Thyroid gland (tissue), 4 donors: Measurements from ENCODE around the gene ADGRE3. TPM values are rescaled to one million over a fixed set of nuclear protein-coding genes. Genes with fewer than 3 reads are reported as not detected.

Experiments used
- DNase-seq, 2 donors: peaks; one replicate each; pipeline ENCODE4 v3.0.0-alpha.2; 2019
- H3K27ac ChIP-seq, 3 donors: fragments of 200-600 bp; sonication (generic); 1 replicate in 2 of 3; 2 replicates in 1 of 3; pipeline ENCODE4 v1.5.1; 2016 to 2019; ENCODE audit warnings: mild to moderate bottlenecking in 1 of 3, moderate library complexity in 1 of 3
- H3K27me3 ChIP-seq: fragments of 200-600 bp; sonication (generic); one replicate; pipeline ENCODE4 v1.5.1; 2019
- H3K36me3 ChIP-seq, 2 donors: fragments of 200-600 bp; sonication (generic); one replicate each; pipeline ENCODE4 v1.5.1; 2016 to 2019
- H3K4me1 ChIP-seq, 2 donors: fragments of 200-600 bp; sonication (generic); one replicate each; pipeline ENCODE4 v1.5.1; 2017 to 2019
- H3K4me3 ChIP-seq, 3 donors: fragments of 200-600 bp; sonication (generic); replicated peaks in 1 of 3; 1 replicate in 2 of 3; 2 replicates in 1 of 3; pipeline ENCODE4 v1.5.1; 2016; ENCODE audit warnings: mild to moderate bottlenecking in 1 of 3
- H3K9me3 ChIP-seq: fragments of 200-600 bp; sonication (generic); one replicate; pipeline ENCODE4 v1.5.1; 2017
- POLR2A ChIP-seq, 2 donors: fragments of 450-650 bp; IDR thresholded peaks; one replicate each; pipeline ENCODE4 v1.6.1; 2017; ENCODE audit warnings: antibody characterized with exemption in 2 of 2, mild to moderate bottlenecking in 2 of 2, moderate library complexity in 1 of 2
- WGBS, 2 donors: methylation state at CpG; one replicate each; pipeline ENCODE4 v1.1.5; 2017; 5-methylcytosine and 5-hydroxymethylcytosine counted together
- intact Hi-C: fragments of 100-400 bp; cut with DNase I; formaldehyde crosslinking; loops from one replicate; pipeline ENCODE4 v1.15.1; 2023
- total RNA-seq, 4 donors: library from RNA; depleted of rRNA; stranded (reverse); fragments of >200 nt; gene quantifications; one replicate each; pipeline ENCODE4 v1.2.3, GENCODE V29; 2016
- TF ChIP-seq, protein P1 (sequence below), 6 experiments: fragments of 200-600 bp in 3 of 6; fragments of 450-650 bp in 3 of 6; sonication (generic) in 3 of 6; IDR thresholded peaks; one replicate each; pipeline ENCODE4 v1.5.1; 2016 to 2019; ENCODE audit warnings: antibody characterized with exemption in 6 of 6, mild to moderate bottlenecking in 2 of 6, inconsistent platforms in 1 of 6, moderate library complexity in 1 of 6

ADGRE3 gene
- total RNA-seq, 4 donors from 2014 or later = 0.24 TPM; not detected in 3

GRCh38 chr19:14715841-14716240, 41.2 kb upstream of the ADGRE3 start:
- no peaks in the 10 kb centered on the region for H3K4me1 ChIP-seq
- H3K36me3 ChIP-seq = peaks cover 63 to 64% of the 10 kb centered on the region in 2 donors
- H3K27ac ChIP-seq = no peak overlapping the region
- intact Hi-C loops = no loop called here
- H3K4me3 ChIP-seq = no peak overlapping the region
- no peak for TF ChIP-seq POLR2A (IDR thresholded peaks at IDR 0.05)
- TF ChIP-seq, protein P1, sequence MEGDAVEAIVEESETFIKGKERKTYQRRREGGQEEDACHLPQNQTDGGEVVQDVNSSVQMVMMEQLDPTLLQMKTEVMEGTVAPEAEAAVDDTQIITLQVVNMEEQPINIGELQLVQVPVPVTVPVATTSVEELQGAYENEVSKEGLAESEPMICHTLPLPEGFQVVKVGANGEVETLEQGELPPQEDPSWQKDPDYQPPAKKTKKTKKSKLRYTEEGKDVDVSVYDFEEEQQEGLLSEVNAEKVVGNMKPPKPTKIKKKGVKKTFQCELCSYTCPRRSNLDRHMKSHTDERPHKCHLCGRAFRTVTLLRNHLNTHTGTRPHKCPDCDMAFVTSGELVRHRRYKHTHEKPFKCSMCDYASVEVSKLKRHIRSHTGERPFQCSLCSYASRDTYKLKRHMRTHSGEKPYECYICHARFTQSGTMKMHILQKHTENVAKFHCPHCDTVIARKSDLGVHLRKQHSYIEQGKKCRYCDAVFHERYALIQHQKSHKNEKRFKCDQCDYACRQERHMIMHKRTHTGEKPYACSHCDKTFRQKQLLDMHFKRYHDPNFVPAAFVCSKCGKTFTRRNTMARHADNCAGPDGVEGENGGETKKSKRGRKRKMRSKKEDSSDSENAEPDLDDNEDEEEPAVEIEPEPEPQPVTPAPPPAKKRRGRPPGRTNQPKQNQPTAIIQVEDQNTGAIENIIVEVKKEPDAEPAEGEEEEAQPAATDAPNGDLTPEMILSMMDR (IDR thresholded peaks at IDR 0.05) = no peak
- 98 to 100% methylated on average over 4 of the region's 4 CpGs for WGBS, 2 donors
- H3K9me3 ChIP-seq = peaks cover 13% of the 10 kb centered on the region
- DNase-seq = no peak
- H3K27me3 ChIP-seq = no peaks in the 10 kb centered on the region

- TF ChIP-seq, protein P1 (IDR thresholded peaks at IDR 0.05) = no peak
- no peak for TF ChIP-seq POLR2A (IDR thresholded peaks at IDR 0.05)
- peaks cover 75 to 76% of the 10 kb centered on the region in 2 donors for H3K36me3 ChIP-seq
- DNase-seq = no peak
- H3K9me3 ChIP-seq = no peaks in the 10 kb centered on the region
- H3K27ac ChIP-seq = no peak overlapping the region
- no peaks in the 10 kb centered on the region for H3K4me1 ChIP-seq
- H3K4me3 ChIP-seq = no peak overlapping the region
- WGBS, 2 donors = 90 to 97% methylated on average over 6 of the region's 6 CpGs
- intact Hi-C loops = no loop called here
- no peaks in the 10 kb centered on the region for H3K27me3 ChIP-seq
Observed at GRCh38 chr19:14704450-14704849, 29.8 kb upstream of the ADGRE3 start.

- H3K36me3 ChIP-seq = peaks cover 74 to 76% of the 10 kb centered on the region in 2 donors
- no peaks in the 10 kb centered on the region for H3K9me3 ChIP-seq
- no peak overlapping the region for H3K4me3 ChIP-seq
- H3K27ac ChIP-seq = no peak overlapping the region
- 92 to 93% methylated on average over 6 of the region's 6 CpGs for WGBS, 2 donors
- no peak for DNase-seq
- intact Hi-C loops = no loop called here
- no peaks in the 10 kb centered on the region for H3K4me1 ChIP-seq
- no peak for TF ChIP-seq POLR2A (IDR thresholded peaks at IDR 0.05)
- TF ChIP-seq, protein P1 (IDR thresholded peaks at IDR 0.05) = no peak
- no peaks in the 10 kb centered on the region for H3K27me3 ChIP-seq
Observed at GRCh38 chr19:14703833-14704232, 29.2 kb upstream of the ADGRE3 start.

GRCh38 chr19:14700711-14701375, 26.2 kb upstream of the ADGRE3 start:
- H3K36me3 ChIP-seq = peaks cover 62 to 66% of the 10 kb centered on the region in 2 donors
- DNase-seq = no peak
- TF ChIP-seq, protein P1 (IDR thresholded peaks at IDR 0.05) = no peak
- no peak for TF ChIP-seq POLR2A (IDR thresholded peaks at IDR 0.05)
- no peak overlapping the region for H3K4me3 ChIP-seq
- H3K27ac ChIP-seq = no peak overlapping the region
- H3K27me3 ChIP-seq = no peaks in the 10 kb centered on the region
- intact Hi-C loops = no loop called here
- 93 to 98% methylated on average over 8 to 9 of the region's 9 CpGs for WGBS, 2 donors
- H3K9me3 ChIP-seq = no peaks in the 10 kb centered on the region
- H3K4me1 ChIP-seq = no peaks in the 10 kb centered on the region

DNA sequence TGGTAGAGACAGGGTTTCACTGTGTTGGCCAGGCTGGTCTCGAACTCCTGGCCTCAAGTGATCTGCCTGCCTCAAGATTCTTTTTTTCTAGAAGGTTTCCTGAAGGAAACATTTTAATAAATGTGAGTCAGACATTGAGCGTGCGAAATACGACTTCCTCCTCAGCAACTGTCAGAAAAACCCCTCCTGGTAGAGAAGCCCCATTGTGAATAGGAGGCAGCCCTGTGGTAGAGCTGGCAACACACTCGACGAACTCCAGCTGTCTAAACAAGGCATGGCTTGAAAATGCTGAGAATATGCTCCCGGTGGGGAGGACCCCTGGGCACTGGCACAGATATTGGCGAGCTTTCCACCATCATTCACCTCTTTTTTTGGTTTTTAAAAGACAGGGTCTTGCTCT, 25.0 kb upstream of the ADGRE3 start:
- no peak overlapping the region for H3K27ac ChIP-seq
- no peaks in the 10 kb centered on the region for H3K9me3 ChIP-seq
- H3K4me1 ChIP-seq = peaks cover 0 to 6% of the 10 kb centered on the region in 2 donors
- DNase-seq = no peak
- no peaks in the 10 kb centered on the region for H3K27me3 ChIP-seq
- TF ChIP-seq, protein P1 (IDR thresholded peaks at IDR 0.05) = no peak
- no peak for TF ChIP-seq POLR2A (IDR thresholded peaks at IDR 0.05)
- H3K36me3 ChIP-seq = peaks cover 58 to 72% of the 10 kb centered on the region in 2 donors
- intact Hi-C loops = no loop called here
- WGBS, 2 donors = 91 to 92% methylated on average over 8 of the region's 8 CpGs
- no peak overlapping the region for H3K4me3 ChIP-seq
